ENCODE results near the gene TUBAL3. TPM values are rescaled to one million over a fixed set of nuclear protein-coding genes. Genes with fewer than 3 reads are reported as not detected.

The TUBAL3 gene
- total and polyA plus RNA-seq, 8 donors = 0.08 to 0.14 (median 0.09) TPM; not detected in 5

GRCh38 chr10:5349362-5349761 lies 55.3 kb downstream of the TUBAL3 start:
- DNase-seq (no peak), FAIRE-seq (no peak), ATAC-seq (no peak)
- no peaks in the 10 kb centered on the region for H3K36me3 ChIP-seq
- no peaks in the 10 kb centered on the region for H3K4me1 ChIP-seq
- H3K27me3 ChIP-seq = no peaks in the 10 kb centered on the region
- H3K4me3 ChIP-seq = no peak overlapping the region
- TF ChIP-seq CTCF (IDR thresholded peaks at IDR 0.05) = no peak
- 60 to 64% methylated on average over 2 of the region's 2 CpGs for WGBS, 2 donors
- H3K27ac ChIP-seq = no peak overlapping the region
- intact Hi-C loops (cut with DNase I) = no loop called here
- no peaks in the 10 kb centered on the region for H3K9me3 ChIP-seq

DNA sequence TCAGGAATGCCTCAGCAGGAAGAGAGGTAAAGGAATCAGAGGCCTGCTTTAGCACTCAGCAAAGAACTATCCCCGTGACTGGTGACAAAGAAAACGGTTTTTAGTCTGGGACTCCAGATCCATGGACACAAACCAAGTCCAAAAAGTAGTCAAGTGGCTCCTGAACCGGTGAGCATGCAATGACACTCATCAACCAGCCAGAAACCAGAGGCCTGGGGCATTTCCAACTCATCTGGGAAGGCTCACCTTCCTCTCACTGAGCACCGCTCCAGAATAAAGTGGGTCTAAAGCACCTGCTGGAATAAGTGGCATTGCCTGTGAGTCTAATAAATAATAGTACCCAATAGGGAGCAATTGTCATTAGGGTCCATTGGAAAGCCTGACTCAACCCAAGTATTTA lies 57.7 kb downstream of the TUBAL3 start:
- intact Hi-C loops (cut with DNase I) = no loop called here
- ATAC-seq = no peak
- Histone ChIP-seq H3K4me3 (no peak overlapping the region), H3K27me3 (no peaks in the 10 kb centered on the region), H3K27ac (no peak overlapping the region), H3K4me1 (no peaks in the 10 kb centered on the region), H3K9me3 (no peaks in the 10 kb centered on the region), H3K36me3 (no peaks in the 10 kb centered on the region)
- 72 to 78% methylated on average over 4 of the region's 4 CpGs for WGBS, 2 donors
- FAIRE-seq = no peak
- DNase-seq = no peak
- TF ChIP-seq CTCF (IDR thresholded peaks at IDR 0.05) = no peak

DNA sequence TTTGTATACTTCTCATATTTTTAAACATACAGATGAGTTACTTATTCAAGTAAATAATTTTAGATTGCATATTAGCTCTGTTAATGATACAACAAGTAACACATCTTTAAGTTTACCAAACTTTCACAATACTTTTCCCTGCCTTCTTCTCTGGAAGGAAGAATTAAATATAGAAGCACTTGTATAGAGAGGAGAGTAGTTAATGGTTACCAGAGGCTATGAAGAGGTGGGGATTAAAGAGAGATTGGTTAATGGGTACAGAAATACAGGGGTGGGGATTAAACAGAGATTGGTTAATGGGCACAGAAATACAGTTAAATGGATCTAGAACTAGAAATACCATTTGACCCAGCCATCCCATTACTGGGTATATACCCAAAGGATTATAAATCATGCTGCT lies 59.9 kb downstream of the TUBAL3 start:
- no peak for DNase-seq
- intact Hi-C loops (cut with DNase I) = no loop called here
- no peak overlapping the region for H3K4me3 ChIP-seq
- ATAC-seq = no peak
- no peak for FAIRE-seq
- no peaks in the 10 kb centered on the region for H3K4me1 ChIP-seq
- no peaks in the 10 kb centered on the region for H3K9me3 ChIP-seq
- no peak for TF ChIP-seq CTCF (IDR thresholded peaks at IDR 0.05)
- H3K27ac ChIP-seq = no peak overlapping the region
- H3K27me3 ChIP-seq = no peaks in the 10 kb centered on the region
- H3K36me3 ChIP-seq = no peaks in the 10 kb centered on the region

DNA sequence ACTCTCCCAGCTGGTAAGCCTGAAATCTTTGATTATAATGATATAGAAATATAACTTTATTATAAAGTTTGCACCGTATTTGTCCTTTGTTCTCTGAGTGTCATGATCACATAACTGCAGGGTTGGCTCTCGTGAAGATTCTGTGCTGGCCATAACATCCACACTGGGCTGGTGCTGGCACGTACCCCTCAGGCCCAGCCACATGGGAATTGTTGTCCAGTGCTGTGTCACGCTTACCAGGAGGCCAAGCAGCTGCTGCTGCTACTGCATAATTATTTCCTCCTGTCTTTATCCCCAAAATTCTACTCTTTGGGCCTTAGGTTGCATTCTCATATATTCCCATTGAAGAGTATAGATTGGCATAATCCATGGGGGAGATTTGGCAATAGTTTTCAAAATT lies 60.6 kb downstream of the TUBAL3 start:
- no peak for ATAC-seq
- Histone ChIP-seq H3K27me3 (no peaks in the 10 kb centered on the region), H3K36me3 (no peaks in the 10 kb centered on the region), H3K27ac (no peak overlapping the region), H3K4me3 (no peak overlapping the region), H3K4me1 (no peaks in the 10 kb centered on the region), H3K9me3 (no peaks in the 10 kb centered on the region)
- TF ChIP-seq CTCF (IDR thresholded peaks at IDR 0.05) = no peak
- DNase-seq = no peak
- no peak for FAIRE-seq
- intact Hi-C loops (cut with DNase I) = no loop called here
- WGBS, 2 donors = 86% methylated on average over 4 of the region's 4 CpGs

DNA sequence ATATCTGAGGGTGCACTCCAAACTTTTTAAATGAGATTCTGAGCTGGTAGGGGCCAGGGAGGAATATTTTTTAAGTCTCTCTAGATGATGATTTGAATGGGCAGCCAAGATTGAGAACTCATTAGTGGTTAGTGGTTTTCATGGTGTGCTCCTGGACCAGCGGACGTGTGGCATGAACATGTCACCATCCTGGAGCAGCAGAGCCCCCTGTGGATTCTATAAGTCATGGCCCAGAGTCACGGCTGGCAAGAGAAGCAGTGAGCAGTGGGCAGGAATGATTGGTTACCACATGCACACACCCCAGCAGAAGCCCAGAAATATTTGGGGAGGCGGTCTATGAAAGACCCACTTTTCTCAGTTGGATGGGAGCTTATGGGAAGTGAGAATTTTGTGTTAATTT lies 61.1 kb downstream of the TUBAL3 start:
- Histone ChIP-seq H3K36me3 (no peaks in the 10 kb centered on the region), H3K4me1 (no peaks in the 10 kb centered on the region), H3K27me3 (no peaks in the 10 kb centered on the region), H3K27ac (no peak overlapping the region), H3K4me3 (no peak overlapping the region), H3K9me3 (no peaks in the 10 kb centered on the region)
- WGBS, 2 donors = 73 to 84% methylated on average over 4 of the region's 4 CpGs
- ATAC-seq (no peak), FAIRE-seq (no peak), DNase-seq (no peak)
- intact Hi-C loops (cut with DNase I) = no loop called here
- no peak for TF ChIP-seq CTCF (IDR thresholded peaks at IDR 0.05)

Other genes starting within 250 kb of the TUBAL3 start
- gene AKR1C8, start 219.7 kb downstream of the TUBAL3 start, total RNA-seq = not detected
- not detected for gene AKR1C8, start 219.7 kb downstream of the TUBAL3 start, polyA plus RNA-seq
- under 1 TPM in 3 of 6 donors, not detected in 3; 0.14 to 0.28 (median 0.25) TPM for gene AKR1C4, start 208.0 kb downstream of the TUBAL3 start, total RNA-seq
- under 1 TPM in 1 of 2 donors, not detected in 1; 0.07 TPM for gene AKR1C4, start 208.0 kb downstream of the TUBAL3 start, polyA plus RNA-seq
- gene UCN3, start 39.9 kb downstream of the TUBAL3 start, total RNA-seq = 1 to 10 TPM in 4 of 6 donors, under 1 TPM in 2; 0.66 to 5.5 (median 1.8) TPM
- 10 to 100 TPM; 17.2 to 45.7 TPM for gene UCN3, start 39.9 kb downstream of the TUBAL3 start, polyA plus RNA-seq
- gene NET1, start 7.7 kb upstream of the TUBAL3 start, total RNA-seq = 10 to 100 TPM; 26.9 to 68.0 (median 43.6) TPM
- gene NET1, start 7.7 kb upstream of the TUBAL3 start, polyA plus RNA-seq = 10 to 100 TPM; 13.0 to 19.7 TPM
- not detected for gene CALML5, start 94.7 kb upstream of the TUBAL3 start, total RNA-seq
- gene CALML5, start 94.7 kb upstream of the TUBAL3 start, polyA plus RNA-seq = not detected
- gene CALML3, start 120.1 kb upstream of the TUBAL3 start, total RNA-seq = not detected
- gene CALML3, start 120.1 kb upstream of the TUBAL3 start, polyA plus RNA-seq = under 1 TPM; 0.05 to 0.08 TPM